Central memory CD4-positive, alpha-beta T cell (primary cell): ENCODE measurements around the gene OR7A10.

Experiments
- DNase-seq: peaks from one replicate; pipeline ENCODE4 v3.0.0; 2022
- total RNA-seq, 3 experiments: gene quantifications; one replicate each; lab custom pipeline; 2026; lab: John Stamatoyannopoulos, UW

The OR7A10 gene
- 0 reads per million in 3 experiments for total RNA-seq

GRCh38 chr19:14848822-14849221, at the start of gene OR7A10:
TSS of gene OR7A10 (minus strand) at chr19:14848922. CDS start at chr19:14841877, 7,045 bp downstream.
- DNase-seq, result no peak

DNA sequence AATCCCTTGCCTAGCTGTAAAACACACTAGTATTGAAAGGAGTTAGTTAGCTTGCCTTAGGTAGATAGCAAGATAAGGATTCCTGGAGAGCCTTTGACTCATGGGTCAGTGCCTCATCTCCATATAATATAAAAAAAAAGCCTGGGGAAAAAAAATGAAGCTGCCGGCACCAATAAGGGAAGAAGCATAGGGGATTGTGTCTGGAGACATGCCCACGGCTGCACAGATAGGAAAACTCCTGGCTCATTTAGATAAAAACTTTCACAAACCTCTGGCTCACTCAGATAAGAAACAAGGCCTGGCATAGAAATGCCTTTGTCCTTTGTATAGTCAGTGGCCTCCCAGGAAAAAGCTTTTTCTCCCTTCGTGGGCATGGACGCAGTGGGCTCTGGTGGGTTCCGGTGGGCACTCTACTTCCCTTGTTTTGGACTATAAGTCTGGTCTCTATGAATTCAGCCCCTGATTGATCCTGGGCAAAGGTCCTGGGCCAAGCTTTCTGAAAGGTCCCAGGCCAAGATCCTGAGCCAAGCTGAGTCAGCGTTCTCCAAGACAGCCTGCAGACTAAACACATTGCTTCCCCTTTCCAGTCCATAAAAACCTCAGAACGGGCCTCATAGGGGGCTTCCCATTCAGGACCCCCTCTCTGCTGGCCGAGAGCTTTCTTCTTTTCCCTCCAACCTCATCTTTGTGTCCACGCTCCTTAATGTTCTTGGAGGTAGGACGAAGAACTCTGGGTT, 42.1 kb upstream of the OR7A10 start:
- no peak for DNase-seq

DNA sequence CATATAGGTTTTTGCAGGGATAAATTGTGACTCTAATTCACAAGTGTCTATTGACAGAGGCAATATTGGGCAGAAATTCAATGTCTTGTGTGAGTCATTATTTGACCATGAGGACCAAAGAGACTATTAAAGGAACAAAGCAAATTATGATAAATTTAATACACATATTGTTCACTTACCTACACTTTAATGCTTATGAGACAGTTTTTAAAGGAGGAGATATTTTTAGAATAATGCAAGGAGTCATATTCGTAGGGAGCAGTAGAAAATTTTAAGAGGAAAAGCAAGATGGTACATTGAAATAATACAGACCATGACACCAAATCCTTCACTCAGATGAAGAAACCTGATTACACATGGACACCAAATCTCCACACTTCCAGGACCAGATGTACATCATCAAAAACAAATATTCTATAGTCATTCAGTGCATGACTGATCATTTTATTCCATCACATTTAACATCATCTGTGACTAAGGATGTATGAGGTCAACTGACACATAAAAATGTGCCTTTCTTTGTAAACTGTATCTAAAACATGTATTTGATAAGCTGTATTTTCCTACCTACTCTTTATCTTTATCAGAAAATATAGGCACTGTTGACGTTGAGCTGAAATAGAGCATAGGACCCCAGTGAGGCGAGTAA, 41.4 kb upstream of the OR7A10 start:
- no peak for DNase-seq

DNA sequence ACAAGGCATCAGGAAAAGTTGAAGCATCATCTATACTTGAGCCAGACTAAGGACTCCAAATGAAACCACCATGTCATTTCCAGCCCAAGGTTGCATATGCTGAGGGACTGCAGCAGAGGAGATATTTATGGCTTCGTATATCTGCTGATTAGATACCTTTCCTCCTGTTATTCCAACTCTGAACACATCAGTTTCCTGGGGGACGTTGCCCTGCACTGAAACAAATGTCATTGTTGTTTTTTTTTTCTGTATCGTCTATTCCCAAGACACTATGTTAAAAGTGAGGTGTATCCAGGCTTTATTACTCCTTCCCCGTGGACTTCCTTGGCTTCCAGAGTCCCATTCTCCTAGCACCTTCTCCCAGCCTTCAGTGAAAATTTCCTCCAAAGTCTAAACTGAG, 37.3 kb upstream of the OR7A10 start, which contains the start of gene OR7A17:
TSS of gene OR7A17 (minus strand) at position 101 of the 400 bp plus-strand sequence. CDS start 4,777 bp downstream, outside the sequence.
- DNase-seq, result no peak

GRCh38 chr19:14871619-14872230, 23.0 kb upstream of the OR7A10 start:
- DNase-seq, result no peak

GRCh38 chr19:14868497-14868896, 19.8 kb upstream of the OR7A10 start:
- no peak for DNase-seq

GRCh38 chr19:14843578-14843977, 5.1 kb downstream of the OR7A10 start:
- no peak for DNase-seq

DNA sequence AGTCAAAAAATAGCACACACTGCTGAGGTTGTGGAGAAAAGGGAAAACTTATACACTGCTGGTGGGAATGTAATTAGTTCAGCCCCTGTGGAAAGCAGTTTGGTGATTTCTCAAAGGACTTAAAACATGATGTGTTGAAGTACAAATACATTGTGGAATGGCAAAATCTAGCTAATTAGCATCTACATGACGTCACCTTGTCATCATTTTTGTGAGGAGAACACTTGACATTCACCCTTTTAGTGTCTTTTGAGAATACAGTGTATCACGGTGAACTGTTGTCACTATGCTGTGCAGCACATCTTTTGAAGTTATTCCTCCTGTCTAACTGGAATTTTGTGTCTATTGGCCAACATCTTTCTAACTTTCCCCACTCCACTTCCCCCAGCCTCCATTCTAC, 5.6 kb downstream of the OR7A10 start:
- DNase-seq, result no peak

DNA sequence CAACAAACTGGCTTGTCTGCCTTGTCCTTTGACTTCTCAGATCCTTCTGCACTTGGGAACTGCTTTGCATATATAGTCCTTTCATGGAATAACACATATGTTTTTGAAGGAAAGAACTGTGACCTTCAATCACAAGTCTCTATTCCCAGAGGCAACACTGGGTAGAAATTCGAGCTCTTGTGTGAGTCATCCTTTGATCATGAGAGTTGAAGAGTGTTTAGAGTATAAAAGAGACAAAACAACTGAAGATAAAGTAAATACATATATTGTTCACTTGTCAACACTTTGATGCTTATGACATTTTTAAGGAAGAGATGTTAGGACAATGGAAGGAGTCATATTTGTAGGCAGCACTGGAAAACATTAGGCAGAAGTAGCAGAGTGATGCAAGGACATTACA, 8.5 kb downstream of the OR7A10 start:
- no peak for DNase-seq

DNA sequence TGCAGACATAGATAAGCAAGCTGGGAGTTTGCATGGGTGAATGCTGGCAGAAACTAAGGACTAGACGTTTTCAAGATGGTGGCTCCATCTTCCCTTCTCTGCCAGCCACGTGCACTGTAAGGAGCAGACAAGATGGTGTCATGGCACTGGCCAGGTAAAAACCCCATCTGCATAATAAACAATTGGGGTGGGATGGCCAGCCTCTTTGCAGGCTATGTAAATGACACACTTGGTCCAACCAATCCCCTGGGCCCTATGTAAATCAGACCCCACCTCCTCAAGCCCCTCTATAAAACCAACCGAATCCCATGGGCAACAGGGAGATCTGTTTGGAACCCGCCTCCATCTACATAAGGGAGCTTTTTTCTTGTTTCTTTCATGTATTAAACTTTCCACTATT, 11.3 kb downstream of the OR7A10 start:
- DNase-seq, result no peak

DNA sequence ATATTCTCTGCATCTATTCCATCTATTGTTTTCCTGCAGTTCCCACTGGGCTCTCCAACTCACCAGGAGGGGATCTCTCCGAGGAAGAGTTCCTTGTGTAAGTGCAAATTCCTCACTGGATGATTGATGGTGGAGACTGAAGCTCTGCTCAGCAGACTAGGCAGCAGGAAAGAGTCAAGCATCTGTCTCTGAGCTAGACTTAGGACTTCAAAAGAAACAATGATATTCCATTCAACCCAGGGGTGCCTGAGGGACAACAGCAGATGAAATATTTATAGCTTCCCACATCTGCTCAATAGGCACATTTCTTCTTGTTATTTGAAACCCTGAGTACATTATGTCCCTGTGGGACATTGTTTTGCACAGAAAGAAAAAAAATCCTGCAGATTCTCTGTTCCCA, 13.7 kb downstream of the OR7A10 start, which contains the start of the genes OR7A5 and OR7C1:
TSS of gene OR7A5 (minus strand) at position 175 of the 400 bp plus-strand sequence. CDS start 6,944 bp downstream, outside the sequence.
TSS of gene OR7C1 (minus strand) at position 175 of the 400 bp plus-strand sequence. CDS start 35,049 bp downstream, outside the sequence.
- DNase-seq, result no peak

DNA sequence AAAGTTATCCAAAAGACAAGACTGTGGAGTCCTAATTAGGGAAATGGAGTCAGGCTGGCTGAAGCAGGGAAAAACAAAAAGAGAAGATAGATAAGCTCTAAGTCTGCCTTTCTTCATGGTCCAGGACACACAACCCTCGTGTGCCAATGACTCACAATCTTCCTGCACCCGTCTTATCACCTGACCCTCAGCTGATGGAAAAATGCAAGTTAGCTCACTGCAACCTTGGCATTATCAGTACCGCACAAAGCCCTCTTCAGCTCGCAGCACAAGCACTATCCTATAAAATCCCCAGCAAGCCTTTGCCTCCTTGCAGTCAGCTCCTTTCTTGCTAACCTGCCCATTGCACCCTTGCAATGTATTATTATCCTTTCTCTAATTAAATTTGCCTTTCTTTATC, 18.0 kb downstream of the OR7A10 start:
- no peak for DNase-seq

- DNase-seq, result no peak
Observed at GRCh38 chr19:14826006-14826405, 22.7 kb downstream of the OR7A10 start.

DNA sequence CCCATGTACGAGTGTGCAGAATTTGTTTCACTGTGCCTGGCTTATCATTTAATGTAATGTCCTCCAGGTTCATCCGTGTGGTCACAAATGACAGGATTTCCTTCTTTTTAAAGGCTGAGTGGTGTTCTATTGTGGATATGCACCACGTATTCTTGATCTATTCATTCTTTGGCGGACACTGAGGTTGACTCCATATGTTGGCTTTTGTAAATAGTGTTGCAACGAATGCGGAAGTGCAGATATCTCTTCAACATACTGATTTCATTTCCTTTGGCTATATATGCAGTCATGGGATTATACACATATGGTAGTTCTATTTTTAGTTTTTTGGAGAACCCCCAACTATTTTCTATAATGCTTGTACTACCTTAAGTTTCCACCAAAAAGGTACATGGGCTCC, 26.8 kb downstream of the OR7A10 start:
- DNase-seq, result no peak

DNA sequence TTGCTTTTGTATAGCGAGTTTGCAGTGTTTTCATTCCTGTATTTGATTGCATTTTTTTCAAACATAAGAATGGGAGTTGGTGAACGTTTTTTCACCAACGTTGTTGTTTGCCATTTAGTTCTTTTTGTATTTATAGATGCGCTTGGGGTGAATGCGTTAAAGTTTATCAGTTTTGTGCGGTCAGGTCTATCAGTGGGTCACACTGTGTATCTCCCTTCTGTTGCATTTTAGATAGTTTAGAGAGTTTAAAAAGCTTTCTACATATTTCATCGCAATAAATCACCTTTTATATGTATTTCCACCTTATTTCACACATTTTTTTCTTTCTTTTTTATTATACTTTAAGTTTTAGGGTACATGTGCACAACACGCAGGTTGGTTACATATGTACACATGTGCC, 30.1 kb downstream of the OR7A10 start:
- no peak for DNase-seq

- no peak for DNase-seq
Observed at GRCh38 chr19:14817052-14817451, 31.7 kb downstream of the OR7A10 start.

- DNase-seq, result no peak
Observed at GRCh38 chr19:14814982-14815652, 33.6 kb downstream of the OR7A10 start.

DNA sequence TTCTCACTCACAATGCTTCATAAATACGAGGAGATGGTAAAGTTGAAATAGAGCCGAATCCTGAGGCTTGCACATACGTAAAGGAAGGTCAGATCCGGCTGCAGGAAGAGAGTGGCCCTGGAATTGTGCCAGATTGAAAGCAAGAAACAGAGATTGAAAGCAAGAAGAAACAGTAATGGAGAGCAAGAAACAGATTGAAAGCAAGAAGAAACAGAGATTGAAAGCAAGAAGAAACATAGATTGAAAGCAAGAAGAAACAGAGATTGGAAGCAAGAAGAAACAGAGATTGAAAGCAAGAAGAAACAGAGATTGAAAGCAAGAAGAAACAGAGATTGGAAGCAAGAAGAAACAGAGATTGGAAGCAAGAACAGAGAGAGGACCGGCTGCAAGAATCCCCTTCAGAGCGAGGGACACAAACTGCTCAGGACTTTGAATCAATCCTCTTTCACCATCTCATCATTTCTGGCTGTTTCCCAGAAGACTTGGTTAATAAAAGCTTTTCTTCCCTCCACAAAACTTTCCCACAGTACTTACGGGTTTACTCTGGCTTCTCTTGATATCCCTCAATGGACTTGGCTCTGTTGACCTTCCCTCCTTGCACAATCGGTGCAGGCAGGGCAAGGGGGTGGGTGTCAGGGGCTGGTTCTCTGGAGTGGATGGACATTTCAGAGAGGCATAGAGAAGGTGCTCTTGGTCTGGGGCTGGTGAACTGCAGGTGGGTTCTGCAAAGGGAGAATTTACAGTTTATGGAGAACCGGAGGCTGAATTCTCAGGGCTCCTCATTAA, 39.3 kb downstream of the OR7A10 start:
- DNase-seq, result no peak

DNA sequence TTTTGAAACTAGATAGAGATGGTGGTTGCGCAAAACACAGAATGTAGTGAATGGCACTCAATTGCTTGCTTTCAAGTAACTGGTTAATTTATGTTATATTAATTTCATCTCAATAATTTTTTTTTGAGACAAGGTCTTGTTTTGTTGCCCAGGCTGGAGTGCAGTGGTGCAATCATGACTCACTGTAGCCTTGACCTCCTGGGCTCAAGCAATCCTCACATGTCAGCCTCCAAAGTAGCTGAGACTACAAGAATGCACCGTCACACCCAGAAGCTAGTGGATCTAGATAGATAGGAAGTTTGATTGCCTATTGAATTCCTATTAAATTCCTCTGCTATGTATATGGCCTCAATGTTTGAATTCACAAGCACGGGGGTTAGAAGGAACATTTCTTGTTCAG, 44.0 kb downstream of the OR7A10 start:
- DNase-seq, result no peak

- no peak for DNase-seq
Observed at GRCh38 chr19:14798760-14799159, 50.0 kb downstream of the OR7A10 start.

GRCh38 chr19:14796021-14796420, 52.7 kb downstream of the OR7A10 start:
- no peak for DNase-seq

GRCh38 chr19:14795078-14795721, 53.5 kb downstream of the OR7A10 start:
- DNase-seq, result no peak
